IMR-90 (cell line): ENCODE data around the gene MEF2A.
A peak's percentile ranks its signal among the peaks of the same experiment; 100 is the strongest.

ENCODE experiments used
- BHLHE40 ChIP-seq: fragments of 150-350 bp; IDR thresholded peaks from 2 replicates; pipeline ENCODE4 v1.6.1; 2016; ENCODE audit warnings: mild to moderate bottlenecking, low read depth, low read length
- CEBPB ChIP-seq: IDR thresholded peaks from 2 replicates; pipeline ENCODE4 v1.6.1; 2012; ENCODE audit warnings: low read depth, low read length, improper control_type of control experiment
- ELK1 ChIP-seq: fragments of 150-350 bp; IDR thresholded peaks from 2 replicates; pipeline ENCODE4 v1.6.1; 2016; ENCODE audit warnings: low read depth, mild to moderate bottlenecking, low read length, moderate library complexity, borderline replicate concordance
- MAFK ChIP-seq: IDR thresholded peaks from 2 replicates; pipeline ENCODE4 v1.6.1; 2012; ENCODE audit warnings: low read depth, low read length, improper control_type of control experiment
- MAZ ChIP-seq: IDR thresholded peaks from 2 replicates; pipeline ENCODE4 v1.6.1; 2012; ENCODE audit warnings: low read depth, mild to moderate bottlenecking, low read length, improper control_type of control experiment, moderate library complexity, borderline replicate concordance
- POLR2A ChIP-seq: IDR thresholded peaks from 2 replicates; pipeline ENCODE4 v1.6.1; 2012; ENCODE audit warnings: mild to moderate bottlenecking, low read depth, low read length
- RAD21 ChIP-seq: IDR thresholded peaks from 2 replicates; pipeline ENCODE4 v1.6.1; 2012; ENCODE audit warnings: low read length, improper control_type of control experiment
- TF ChIP-seq, protein P1 (sequence below): conservative IDR thresholded peaks from 2 replicates; pipeline ENCODE4 v1.5.1; 2012; ENCODE audit warnings: mild to moderate bottlenecking, low read depth, low read length, improper control_type of control experiment

DNA sequence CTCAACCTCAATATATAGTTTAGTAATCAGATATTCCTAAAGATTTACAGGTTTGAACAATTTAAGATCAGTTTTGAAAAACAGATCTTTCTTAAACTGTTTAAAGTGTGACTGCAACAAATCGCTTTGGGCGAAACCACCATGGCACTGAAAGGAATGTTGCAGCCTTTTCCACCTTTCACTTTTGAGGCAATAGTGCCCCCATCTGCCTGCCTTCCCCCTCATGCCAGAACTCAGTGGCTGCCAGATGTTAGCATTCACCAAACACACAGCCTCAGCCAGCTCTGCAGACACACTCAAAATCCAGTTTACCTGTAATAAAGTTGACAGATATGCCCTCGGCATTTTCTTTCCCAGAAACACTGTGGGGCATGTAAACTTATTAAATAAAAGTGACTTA lies 164.1 kb downstream of the MEF2A start:
- TF ChIP-seq, protein P1, sequence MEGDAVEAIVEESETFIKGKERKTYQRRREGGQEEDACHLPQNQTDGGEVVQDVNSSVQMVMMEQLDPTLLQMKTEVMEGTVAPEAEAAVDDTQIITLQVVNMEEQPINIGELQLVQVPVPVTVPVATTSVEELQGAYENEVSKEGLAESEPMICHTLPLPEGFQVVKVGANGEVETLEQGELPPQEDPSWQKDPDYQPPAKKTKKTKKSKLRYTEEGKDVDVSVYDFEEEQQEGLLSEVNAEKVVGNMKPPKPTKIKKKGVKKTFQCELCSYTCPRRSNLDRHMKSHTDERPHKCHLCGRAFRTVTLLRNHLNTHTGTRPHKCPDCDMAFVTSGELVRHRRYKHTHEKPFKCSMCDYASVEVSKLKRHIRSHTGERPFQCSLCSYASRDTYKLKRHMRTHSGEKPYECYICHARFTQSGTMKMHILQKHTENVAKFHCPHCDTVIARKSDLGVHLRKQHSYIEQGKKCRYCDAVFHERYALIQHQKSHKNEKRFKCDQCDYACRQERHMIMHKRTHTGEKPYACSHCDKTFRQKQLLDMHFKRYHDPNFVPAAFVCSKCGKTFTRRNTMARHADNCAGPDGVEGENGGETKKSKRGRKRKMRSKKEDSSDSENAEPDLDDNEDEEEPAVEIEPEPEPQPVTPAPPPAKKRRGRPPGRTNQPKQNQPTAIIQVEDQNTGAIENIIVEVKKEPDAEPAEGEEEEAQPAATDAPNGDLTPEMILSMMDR = peak; percentile 76
- TF ChIP-seq ELK1 (no peak), RAD21 (peak; percentile 85), BHLHE40 (no peak), MAFK (no peak), CEBPB (no peak), MAZ (no peak), POLR2A (no peak)
